T-helper 2 cell (primary cell): ENCODE data around the gene MAN1C1.
"Not testable (repeated sequence)": the region's sequence is repeated elsewhere in the genome, so short reads cannot be mapped to it uniquely, and the experiment has no call there.

Experiments used
- DNase-seq, 5 experiments: peaks; one replicate each; pipeline versions ENCODE4 v3.0.0 to v3.0.0-alpha.2; 2012 to 2022

The MAN1C1 gene

DNA sequence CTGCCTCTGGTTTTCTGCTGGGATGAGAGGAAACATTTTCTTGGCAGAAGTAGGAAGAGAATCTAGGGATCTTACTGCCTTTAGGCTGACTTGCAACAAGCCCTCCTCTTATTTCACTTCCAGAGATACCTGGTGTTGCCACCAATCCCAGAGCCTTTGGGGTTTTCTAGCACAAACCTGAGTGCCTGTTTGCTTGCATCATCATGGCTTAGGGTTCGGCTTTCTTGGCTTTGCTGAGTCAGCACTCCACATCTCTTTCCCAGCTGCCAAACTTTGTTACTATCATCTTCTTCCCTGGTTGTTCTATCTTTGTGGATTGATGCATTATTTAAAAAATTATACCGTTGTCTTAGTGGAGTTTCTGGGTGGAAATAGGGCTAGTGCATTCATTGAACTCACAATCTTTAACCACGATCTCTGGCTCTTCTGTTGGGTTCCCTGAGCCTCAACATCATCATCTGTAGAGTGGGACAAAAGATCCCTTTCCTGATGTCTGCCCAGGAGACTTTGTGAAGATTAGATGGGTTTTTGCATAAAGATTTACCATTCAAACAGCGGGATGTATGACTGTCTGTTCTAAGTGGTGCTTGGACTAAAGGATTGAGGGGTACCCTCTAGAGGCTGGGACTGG lies 106.8 kb downstream of the MAN1C1 start:
- no peak for DNase-seq

DNA sequence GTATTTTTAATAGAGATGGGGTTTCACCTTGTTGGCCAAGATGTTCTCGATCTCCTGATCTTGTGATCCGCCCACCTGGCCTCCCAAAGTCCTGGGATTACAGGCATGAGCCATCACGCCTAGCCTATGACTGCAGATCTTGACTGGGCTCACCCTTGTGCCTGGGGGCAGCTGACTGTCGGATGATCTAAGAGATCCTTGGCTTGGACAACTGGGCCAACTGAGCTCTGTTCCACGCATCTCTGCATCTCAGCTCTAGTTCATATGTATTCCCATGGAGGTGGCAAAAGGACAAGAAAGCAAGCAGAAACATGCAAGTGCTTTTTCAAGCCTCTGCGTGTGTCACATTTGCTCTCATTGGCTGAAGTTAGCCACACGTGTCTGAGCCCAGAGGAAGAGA lies 107.6 kb downstream of the MAN1C1 start:
- no peak for DNase-seq

DNA sequence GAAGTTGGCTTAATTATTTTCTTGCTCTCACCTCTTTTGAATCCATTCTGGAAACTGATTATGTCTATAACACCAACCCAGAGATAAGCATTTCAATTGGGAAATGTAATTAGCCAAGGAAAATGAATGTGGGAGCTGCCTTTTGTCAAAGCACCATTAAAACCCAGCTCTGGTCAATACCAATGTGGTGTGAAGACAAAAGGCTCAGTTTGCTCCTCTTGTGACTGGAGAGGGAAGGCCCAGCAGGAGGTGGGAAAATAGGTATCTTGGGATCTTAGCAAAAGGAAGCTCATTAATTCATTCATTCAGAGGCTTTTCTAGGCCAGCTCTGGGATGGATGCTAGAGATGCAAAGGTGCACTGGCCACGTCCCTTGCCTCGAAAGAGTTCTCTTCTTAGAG lies 108.4 kb downstream of the MAN1C1 start:
- no peak for DNase-seq

DNA sequence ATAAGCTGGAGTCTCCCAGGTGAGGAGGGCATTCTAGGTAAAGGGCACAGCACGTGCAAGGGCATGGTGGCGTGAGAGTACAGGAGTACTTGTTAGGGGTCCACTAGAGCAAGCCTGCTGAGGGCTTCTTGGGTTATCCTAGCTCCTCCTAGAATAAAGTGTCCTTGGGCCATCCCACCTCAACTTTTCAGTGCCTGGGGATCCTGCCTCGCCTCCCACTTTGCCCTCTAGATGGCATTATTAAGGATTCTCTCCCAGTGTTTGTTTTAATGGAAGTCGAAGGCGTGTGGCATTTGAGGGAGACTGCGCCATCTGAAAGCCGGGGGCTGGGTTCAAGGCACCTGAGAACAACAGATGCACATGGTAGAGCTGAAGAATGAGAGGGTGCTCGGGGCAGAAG lies 108.9 kb downstream of the MAN1C1 start:
- DNase-seq: no peak

DNA sequence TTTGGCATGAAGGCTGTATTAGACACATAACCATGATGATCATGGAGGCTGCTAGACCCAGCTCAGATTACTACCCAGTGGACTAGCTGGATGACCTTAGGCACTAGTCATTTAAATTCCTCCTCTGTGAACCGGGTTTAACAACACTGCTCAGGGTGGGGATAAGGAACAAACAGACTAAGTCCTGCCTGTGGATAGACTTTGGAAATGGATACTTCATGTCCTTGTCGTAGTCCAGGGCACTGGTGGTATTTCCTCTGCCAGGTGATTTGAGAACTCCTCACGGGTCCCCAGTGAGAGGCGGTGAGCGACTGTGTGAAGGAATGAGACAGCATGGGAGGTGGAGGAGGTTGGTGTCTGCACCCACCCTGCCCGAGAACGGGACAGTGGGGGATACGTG lies 110.5 kb downstream of the MAN1C1 start:
- DNase-seq: no peak

DNA sequence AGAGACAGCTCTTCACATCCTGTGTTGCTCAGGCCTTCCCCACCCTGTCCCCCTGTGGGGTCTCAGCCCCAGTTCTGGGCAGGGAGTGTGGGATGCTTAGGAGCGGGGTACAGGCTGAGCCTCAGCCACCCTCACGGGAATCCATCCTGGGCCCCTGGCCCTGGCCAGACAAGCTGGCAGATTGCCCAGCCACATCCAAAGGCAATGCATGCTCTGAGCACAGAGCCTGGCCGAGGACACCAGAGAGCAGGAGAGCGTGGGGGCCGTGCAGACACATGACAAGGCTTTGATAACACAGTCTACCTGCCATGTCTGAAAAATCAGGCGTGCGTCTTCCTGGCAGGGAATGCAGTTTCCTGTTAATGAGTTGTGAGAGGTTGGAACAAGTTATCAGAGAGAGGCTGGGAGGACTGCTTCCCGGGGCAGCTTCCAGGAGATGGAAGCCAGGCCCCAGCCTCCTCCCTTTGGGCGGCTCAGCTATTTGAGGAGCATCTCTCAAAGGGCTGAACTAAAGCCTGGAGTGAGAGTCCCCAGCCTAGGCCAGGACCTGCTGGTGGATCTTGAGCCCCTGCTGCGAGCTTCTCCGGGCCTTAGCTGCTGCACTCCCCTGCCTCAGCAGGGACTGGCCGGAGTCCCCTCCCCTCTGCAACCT lies 111.2 kb downstream of the MAN1C1 start:
- DNase-seq: no peak

DNA sequence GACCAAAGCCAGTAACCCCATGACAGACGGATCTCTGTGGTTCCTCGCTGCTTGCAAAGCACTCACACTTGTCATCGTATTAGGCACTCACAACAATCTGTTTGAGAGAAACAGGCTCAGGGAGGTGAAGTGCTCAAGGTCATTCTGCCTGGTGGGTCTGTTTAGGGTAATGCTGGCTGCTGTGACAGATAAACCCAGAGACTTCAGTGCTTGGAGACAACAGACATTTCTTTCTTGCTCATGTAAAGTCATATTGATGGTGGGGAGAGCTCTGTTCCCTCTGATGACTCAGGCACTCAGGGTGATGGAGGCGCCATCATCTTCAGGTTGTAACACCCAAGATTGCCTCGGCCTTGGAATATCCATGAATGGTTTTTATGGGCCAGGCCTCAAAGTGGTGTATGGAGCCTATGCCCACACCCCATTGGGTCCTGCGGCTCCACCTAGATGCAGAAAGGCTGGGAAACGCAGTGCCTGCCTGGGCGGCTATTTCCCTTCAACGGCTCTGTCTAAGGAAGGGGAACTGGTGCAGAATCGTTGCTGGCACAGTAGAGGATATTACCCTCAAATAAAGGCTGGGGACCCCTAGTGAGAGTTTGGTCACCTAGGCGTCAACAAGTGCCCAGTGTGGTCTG lies 111.8 kb downstream of the MAN1C1 start:
- DNase-seq: no peak

DNA sequence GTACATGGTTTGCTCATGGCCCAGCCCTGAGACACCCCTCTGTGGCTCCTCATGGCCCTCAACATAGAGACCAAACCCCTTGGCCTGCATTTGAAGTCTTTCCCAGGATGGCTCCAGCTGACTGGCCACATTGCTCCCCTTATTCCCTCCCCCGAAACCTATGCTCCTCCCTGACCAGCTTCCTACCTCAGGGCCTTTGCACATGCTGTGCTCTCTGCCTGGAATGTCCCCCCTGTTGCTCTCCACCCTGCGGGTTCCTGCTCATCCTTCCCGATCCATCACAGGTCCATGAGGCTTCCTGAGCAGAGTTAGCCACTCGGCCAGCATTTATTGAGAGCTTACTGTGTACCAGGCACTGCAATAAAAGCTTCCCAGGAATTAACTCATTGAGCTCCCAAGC lies 112.5 kb downstream of the MAN1C1 start:
- no peak for DNase-seq

DNA sequence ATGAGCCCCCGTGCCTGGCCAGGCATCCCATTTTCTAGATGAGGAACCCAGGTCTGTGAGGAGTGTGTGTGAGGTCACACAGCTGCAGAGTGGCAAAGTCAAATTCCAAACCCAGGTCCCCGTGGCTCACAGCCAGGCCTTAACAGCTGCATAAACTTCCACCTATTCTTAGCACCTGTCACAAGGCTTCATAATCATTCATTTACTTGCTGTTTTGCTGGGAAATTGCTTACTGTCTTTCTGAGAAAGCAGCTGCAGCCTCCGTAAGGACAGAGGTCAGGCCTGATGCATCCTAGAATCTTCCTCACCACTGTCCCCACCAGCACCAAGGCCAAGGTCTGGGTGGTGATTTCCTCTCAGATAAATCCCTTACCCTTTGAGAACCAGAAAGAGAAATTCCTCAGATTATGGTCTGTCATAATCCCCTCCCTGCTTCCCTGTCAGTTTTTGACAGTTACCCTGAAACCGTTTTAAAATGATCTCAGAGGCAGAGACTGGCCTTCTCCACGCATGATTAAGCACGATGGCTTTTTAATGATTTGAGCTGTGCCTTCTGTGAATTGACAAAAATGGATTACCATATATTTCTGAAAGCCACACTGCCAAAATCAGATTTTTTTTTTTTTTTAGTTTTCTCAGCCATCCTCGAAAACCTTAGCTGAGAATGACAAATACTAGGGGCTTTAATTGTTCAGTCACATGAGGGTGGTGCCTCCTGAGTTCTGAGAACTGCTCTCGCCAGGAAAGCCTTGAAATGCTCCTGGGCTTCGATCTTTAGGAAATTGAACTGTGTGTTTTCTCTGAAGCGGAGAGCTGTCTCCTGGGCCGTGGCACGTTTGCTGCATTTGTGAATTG lies 113.4 kb downstream of the MAN1C1 start:
- no peak for DNase-seq

DNA sequence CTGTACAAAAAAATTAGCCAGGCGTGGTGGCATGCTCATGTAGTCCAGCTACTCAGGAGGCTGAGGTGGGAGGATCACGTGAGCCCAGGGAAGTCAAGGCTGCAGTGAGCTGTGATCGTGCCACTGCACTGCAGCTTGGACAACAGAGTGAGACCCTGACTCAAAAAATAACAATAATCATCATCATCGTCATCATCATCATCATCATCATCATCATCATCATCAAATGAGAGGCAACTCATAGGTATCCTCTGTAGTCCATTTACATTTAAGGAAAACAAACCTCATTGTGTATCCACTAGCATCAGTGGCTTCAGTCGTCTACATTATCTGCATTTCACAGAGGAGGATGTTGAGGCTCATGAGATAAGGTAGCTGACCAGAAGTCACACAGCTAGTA lies 114.6 kb downstream of the MAN1C1 start:
- DNase-seq: no peak

DNA sequence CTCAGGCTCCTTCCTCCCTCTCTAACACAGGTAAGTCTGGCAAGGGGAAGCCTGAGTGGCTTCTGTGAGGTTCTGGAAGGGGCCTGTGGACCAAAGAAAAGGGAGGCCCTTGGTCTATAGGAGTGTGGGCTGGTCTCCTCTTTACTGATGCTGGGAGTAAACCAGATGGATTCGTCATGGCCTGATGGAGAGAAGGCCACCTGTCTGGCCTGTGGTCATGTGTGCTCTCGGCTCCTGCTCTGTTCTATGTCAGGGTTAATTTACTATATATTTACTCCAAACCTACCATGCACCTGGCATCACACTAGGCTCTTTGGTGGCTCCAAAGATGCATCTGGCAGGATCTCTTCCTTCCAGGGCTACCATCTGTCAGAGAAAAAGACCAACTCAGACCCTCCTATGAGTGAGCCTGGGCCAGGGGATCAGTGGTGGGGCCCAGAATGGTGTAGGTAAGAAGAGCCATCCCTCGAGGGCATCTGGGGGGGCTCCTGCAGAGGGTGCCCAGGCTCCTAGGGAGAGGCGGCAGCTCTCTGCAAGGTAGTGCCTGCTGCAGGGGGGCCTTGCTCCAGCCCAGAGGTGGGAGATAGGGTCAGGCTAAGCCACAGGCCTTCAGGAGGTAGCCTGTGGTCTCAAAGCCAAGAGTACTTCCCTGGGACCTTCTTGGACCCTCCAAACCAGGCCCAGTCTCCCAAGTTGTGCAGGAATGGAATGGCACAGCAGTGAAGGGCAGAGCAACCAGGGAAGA lies 115.2 kb downstream of the MAN1C1 start:
- no peak for DNase-seq

DNA sequence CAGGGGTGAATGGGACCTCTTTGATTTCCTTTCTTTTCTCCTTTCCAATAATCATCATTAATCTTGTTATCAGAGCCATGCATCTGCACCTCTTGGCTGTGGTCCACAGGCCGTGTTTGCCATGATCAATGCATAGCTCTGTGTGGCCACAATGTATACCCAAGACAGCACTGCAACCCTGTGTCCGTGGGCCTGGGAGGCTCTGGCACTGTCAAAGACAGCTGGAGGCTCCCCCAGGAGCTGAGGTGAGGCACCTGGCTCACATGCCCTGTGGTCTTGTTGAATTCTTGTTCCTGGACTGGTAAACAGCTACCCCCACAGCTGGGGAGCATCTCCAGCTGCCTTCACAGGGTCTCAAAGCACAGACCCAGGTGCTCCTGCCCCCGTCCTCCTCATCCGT lies 116.2 kb downstream of the MAN1C1 start:
- DNase-seq: no peak

DNA sequence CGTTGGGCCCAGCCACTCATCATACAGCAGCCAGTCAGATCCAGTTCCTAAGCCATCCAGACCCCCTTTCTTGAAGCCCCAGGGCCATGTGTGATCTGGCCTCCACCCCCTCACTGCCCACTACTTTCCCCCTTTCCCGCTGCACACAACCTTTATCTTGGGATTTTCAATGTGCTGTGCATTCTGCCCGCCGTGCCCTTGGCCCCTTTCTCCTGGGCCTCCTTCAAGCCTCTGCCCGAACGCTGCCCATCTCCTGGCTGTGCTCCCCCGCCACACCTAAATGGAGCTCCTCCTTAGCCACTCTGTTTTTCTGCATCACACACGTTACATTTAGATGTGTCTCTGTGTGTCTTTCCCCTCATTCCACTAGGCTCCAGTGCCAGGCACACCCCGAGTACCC lies 116.7 kb downstream of the MAN1C1 start:
- DNase-seq: no peak

DNA sequence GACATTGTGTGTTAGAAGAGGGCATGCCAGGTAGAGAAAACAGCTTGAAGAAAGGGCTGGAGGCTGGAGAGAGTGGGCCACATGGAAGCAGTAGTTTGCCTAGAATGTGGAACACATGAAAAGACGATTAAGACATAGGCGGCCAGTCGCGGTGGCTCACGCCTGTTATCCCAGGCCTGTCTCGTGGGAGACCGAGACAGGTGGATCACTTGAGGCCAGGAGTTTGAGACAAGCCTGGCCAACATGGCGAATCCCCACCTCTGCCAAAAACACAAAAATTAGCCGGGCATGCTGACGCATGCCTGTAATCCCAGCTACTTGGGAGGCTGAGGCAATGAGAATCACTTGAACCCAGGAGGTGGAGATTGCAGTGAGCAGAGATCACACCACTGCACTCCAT lies 118.4 kb downstream of the MAN1C1 start:
- not testable (repeated sequence) for DNase-seq

DNA sequence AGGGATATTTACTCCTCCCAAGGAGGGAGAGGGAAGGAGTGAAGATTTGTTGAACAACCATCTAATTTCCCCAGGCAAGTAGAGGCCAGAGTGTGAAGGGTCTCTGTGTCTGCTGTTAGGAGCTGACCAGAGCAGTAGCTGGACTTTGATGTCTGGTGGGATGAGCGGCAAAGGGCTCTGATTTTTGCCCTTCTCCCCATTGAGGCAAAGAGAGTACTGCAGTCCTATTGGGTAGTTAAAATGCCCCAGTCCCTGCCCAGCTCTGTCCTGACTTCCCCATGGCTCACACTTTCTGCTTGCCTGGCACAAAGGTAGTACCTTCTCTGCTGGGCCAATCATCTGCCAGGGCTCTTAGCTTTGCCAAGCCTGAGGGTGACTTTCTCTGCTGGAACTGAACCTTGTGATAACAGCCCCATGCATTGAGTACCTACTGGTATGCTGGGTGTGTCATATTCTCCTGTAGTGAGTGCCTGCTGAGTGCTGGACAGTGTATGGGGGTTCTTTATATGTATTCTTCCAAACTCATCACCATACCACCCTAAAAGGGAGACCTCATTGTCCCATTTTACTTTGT lies 119.5 kb downstream of the MAN1C1 start:
- DNase-seq: no peak

DNA sequence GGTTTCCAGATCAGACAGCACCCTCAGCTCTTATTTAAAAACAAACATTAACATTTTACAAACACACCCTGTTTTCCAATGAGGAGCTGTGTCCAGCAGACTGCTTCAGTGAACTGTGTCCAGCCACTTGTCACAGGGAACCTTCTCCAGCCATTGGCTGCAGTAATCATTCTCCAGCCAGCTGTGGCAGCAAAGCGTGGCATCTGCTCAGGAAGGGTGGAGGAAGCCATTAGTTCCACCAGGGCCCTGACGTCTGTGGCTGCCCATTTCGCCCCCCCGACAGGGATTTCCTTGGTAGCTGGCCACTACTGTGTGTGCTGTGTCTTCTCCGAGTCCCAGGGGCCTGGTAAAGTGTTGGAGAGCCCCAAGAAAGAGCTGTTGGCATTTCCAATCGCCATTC lies 120.5 kb downstream of the MAN1C1 start:
- no peak for DNase-seq

DNA sequence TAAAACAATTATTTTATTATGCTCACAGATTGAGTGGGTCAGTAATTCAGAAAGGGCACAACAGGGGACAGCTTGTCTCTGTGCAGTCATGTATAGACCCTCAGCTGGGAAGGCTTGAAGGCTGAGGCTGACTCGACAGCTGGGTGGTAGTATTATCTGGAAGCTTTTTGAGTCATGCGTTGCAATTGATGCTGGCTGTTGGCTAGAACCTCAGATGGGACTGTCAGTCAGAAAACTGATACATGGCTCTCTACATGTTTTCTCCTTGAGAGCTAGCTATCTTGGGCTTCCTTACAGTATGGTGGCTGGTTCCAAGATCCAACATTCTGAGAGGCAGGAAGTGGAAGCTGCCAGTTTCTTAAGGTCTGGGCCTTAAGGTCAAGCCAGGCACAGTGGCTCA lies 121.9 kb downstream of the MAN1C1 start:
- no peak for DNase-seq

DNA sequence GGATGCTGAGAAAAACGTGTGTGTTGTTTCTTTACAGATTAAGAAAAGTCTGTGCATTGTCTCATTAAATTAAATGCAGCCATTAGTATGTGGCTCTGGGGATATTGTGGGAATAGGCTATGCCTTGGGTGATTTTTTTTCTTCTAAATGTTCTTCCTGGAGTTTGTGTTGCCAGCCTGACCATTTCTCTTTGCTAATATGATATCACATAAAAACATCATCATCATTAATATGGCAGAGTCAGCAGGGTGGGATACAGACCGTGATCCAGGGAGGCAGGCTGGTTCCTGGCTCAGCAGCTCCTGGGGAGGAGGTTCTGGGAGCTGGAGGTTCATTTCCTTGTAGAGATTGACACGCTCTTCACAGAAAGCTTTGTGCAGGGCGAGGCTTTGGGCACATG lies 122.8 kb downstream of the MAN1C1 start:
- DNase-seq: no peak

DNA sequence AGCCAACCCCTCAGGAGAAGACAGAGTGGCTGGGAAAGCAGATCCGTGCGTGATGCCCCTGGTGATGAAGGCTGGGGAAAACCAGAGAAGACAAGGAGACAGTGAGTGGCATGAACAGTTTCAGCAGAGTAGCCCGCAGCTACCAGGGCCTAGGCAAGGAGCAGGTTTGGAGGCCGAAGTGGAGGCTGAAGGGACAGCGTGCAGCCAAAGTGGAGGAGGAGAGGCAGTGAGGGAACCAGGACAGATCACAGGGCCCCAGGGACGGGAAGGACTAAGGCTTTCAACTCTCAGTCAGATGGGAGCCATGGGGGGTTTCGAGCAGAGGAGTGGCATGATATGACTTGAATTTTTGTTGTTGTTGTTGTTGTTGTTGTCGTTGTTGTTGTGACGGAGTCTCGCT lies 123.5 kb downstream of the MAN1C1 start:
- DNase-seq: no peak

DNA sequence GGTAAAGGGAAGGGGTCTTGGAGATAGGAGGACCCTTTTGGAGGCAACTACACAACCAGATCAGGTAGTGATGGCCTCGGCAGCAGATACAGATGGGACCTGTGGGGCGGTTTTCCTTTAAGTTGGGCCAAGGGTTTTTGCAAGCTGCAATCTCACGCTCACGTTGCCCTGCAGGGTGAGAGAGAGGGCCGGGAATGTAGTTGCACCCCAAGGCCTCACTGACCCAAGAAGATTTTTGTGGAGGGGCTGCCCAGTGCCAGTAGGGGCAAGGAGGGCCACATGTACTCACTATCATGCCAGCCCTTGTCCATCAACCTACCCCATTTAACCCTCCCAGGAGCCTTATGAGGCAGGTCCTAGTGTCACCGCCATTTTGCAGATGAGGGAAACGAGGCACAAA lies 125.7 kb downstream of the MAN1C1 start:
- no peak for DNase-seq

DNA sequence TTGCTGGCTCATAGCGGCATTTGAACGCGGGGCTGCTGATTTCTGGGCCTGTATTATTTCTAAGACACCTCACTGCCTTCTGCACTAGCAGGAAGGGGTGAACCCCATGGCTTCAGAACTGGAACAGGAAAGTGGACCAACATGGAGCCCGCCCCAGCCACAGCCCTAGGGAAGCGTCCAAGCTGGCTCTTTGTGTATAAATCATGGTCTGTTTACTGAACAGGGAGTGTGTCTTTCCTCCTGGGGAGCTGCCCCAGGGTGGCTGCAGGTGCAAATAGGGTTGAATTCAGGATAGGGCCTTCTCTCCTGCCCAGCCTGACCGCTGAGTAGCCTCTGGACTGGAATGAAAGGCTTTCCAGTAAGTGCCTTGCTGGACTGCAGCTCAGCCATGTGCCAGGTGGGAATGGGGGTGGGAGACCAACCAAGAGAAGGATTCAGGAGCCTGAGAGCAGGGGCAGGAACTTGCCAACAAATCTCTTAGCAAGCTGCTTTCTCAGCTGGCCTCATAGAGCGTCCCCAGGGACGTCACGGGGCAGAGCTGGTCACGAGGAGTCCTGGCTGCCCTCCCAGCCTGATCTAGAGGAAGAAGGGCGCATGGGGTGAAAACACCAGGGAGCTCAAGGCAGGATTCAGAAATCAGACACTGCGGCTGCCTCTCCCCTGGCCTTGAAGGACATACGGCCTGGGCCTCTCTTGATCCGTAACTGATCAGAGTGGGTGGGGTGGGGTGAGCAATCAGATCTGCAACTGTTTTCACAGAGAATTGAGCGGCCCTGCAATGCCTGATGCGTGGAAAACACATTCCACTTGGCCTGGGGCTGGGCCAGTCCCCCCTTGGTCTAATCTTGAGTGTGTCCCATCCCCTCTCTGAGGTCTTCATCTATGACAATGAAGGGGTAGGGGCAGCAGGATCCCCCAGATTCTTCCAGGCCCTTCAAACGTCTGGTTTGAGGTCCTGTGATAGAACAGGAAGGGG lies 126.9 kb downstream of the MAN1C1 start:
- no peak for DNase-seq
